GM19023 (cell line): ENCODE measurements around the gene TMOD1.
"Not testable (repeated sequence)": the region's sequence is repeated elsewhere in the genome, so short reads cannot be mapped to it uniquely, and the experiment has no call there.

Experiments used
- ATAC-seq: cut with Tn5 transposase; IDR thresholded peaks from one replicate; pipeline ENCODE4 v1.9.1; 2021; ENCODE audit warnings: mild to moderate bottlenecking, moderate library complexity; ENCODE audit not compliant: unreplicated experiment

The TMOD1 gene

DNA sequence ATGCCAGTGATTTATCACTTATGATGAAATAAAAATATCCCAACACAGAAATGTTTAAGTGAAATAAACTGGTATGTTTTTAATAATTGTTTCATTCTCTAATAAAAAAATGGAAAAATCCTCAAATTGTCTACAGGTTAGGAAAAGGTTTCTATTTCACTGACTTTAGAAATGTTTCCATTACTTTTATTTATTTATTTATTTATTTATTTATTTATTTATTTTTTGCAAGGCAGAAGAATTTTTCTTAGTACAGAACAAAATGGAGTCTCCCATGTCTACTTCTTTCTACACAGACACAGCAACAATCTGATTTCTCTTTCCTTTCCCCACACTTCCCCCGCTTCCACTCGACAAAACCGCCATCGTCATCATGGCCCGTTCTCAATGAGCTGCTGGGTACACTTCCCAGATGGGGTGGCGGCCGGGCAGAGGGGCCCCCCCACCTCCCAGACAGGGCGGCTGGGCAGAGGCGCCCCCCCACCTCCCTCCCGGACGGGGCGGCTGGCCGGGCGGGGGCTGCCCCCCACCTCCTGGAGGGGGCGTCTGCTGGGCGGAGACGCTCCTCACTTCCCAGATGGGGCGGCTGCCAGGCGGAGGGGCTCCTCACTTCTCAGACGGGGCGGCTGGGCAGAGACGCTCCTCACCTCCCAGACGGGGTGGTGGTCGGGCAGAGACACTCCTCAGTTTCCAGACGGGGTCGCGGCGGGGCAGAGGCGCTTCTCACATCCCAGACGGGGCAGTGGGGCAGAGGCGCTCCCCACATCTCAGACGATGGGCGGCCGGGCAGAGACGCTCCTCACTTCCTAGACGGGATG is 3.7 kb upstream of the TMOD1 start:
- not testable (repeated sequence) for ATAC-seq

DNA sequence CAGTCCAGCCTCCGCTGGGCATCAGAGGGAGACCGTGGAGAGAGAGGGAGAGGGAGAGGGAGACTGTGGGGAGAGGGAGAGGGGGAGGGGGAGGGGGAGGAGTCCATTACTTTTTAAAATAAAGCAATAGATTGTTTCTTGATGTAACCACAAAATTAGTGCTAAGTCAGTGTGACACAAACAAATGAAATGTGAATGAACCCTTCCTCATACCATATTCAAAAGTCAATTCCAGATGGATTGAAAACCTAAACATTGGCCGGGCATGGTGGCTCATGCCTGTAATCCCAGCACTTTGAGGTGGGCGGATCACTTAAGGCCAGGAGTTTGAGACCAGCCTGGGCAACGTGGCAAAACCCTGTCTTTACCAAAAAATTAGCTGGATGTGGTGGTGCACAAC is 2.6 kb upstream of the TMOD1 start:
- not testable (repeated sequence) for ATAC-seq

DNA sequence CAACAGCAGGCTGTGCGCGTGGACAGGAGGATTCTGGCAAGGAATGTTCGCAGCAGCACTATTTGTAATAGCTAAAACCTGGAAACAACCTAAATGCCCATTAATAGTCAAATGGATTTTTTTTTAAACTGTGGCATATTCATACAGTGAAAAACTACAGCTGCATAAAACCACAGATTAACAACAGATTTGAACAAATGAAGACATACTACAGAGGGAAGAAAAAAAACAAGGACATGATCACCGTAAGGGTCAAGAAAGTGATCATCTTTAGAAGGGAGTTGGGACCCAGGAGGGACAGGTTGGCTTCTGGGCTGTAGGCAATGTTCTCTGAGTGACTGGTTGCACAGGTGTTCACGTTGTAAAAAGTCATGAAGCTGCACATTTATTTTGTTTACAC is 1.2 kb upstream of the TMOD1 start:
- no peak for ATAC-seq

DNA sequence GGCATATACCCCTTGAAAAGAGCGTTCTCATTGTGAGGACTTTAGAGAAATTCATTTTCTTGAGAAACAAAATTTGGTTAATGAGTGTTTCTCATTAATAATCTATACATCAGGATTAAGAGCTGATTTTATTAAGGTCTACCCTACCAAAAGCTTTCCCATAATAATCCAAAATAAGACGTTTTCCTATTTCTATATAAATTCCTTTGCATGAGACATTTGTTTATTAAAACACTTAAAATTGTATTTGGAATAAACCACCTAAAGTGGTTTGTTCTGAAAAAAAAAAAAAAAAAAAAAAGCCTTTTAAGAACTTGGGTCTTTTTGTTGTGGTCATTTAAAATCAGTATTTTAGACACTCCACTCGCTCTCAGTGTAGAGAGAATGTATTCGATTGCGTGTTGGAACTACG is 695 bp upstream of the TMOD1 start:
- no peak for ATAC-seq

DNA sequence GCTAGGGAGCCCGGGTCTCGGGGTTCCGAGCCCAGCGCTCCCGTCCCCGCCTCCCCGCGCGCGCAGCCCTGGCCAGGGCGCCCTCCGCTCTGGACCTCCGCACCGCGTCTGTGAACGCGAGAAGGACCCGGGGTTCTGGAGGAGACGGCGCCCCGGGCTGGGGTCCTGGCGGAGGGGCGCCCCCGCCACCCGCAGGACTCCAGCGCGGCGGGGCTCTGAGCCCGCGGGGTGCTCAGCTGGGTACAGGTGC is 431 bp downstream of the TMOD1 start:
- ATAC-seq = peak; percentile 15

DNA sequence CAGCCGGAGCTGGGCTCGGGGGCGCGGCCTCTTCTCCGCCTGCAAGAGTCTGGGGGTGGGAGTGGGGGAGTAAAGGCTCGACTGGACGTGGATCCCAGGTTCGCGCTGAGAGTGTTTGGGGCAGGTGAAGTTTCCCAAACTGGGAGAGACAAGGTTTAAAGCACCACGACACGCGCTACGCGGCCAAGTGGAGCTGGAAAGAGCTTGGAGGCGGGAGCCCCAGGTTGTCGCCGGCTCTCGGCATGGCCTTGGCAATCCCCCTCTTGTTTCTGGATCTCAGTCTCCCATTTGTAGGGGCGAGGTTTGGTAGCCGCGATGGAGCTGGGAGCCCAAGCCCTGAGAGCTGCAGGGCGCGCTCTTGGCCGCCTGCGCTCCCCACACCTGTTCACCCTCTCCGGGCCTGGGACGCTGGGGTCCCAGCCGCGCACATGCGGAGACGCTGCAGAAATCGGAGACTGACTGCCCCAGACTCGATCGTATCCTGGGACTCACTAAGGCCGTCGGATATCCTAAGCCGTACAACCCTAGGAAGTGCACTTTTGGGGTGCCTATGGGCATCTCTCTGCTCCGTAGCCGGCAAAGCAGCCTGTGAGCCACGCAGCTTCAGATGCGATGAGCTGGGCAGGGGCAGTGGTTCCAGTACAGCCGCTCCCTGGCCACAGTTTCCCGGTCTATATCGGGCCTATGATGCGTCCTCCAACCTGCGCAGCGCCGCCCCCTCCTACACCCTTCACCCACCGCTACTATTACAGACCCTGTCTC is 937 bp downstream of the TMOD1 start:
- peak; percentile 22 for ATAC-seq

DNA sequence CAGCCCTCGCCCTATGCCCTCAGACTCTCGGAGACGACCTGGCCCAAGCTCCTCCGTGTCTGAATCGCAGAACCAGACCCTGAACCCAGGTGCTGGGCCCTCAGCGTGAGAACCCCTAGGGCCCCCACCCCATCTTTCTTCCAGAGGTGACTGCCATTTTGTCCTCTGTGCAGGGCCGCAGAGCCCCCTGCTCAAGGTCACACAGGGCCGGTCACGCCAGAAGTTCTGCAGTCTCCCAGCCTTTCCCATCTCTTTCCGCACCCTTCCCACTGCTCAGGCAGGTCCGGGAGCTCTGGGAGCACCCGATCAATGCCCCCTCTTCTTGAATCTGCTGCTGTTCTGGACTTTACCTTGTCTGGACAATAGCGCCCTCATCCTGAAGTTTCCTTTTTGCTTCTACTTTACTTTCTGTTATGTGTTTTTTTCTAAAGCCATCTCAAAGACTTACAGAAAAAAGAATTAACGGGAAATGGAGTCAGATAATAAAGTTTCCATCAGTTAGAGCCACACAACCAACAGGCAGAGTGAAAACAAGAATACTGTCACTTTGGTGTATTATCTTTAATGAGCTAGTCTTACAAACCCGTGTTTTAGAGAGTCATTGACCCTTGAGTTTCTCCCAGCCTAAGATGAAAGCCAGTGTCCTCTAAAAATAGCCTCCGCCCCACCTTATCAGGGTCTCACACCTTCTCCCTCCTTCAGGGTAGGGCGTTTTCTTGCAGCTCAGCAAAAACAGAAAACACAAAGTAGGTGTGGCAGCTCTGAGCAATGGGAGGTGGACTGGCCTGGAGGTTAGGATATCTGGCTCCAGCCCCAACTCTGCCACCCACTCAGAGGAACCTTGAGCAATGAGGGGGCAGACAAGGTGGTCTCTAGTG is 1.8 kb downstream of the TMOD1 start:
- ATAC-seq = no peak

DNA sequence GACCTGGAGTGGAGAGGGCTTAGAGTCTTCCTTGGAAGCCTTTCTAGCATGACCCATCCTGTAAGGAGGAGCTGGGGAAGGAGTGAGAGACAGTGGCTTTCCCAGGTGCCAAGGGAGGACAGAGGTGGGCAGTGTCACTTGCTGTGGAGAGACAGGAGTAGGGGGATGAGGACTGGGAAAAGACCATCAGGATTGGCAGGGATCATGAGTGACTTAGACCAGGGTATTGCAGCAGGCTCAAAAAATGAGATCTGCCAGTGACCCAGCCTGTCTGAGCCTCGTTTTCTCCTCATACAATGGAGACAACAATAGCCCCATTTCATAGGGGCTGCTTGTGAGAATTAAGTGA is 2.4 kb downstream of the TMOD1 start:
- no peak for ATAC-seq

DNA sequence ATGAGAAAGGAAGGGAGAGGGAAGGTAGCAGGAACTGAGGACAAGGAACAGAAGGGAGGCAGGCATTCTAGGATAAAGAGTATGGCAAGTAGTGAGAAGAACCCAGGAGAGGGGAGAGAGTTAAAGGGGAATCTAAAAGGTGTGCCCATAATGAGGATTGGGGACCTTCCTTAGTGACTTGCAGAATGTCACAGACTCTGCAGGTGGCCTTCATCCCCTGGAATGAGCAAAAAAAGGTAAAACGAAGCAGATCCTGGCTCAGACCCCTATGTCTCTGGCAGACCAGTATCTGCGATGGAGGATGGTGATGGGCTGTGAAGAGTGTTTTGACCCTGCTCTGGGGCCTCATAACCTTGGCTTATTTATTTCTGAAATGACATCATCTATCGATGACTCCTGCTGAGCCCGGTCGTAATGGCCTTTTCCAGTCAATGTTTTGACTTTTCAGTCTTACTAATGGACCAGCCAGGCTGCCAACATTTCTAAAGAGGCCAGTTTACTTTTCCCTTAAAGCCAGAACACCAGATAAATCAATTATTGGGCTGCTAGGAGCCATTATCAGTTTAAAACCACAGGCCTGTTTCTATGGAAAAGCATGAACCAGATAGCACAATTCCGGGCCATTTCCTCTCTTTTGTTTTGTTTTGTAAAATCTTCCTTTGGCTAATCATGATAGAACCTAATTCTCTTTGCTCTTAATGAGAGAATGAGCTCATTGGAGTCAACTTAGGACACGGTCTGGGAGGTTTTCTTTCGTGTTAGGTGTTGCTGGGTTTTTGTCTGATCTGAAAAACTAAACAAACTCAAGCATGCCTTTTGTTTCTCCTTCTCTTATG is 3.1 kb downstream of the TMOD1 start:
- no peak for ATAC-seq

DNA sequence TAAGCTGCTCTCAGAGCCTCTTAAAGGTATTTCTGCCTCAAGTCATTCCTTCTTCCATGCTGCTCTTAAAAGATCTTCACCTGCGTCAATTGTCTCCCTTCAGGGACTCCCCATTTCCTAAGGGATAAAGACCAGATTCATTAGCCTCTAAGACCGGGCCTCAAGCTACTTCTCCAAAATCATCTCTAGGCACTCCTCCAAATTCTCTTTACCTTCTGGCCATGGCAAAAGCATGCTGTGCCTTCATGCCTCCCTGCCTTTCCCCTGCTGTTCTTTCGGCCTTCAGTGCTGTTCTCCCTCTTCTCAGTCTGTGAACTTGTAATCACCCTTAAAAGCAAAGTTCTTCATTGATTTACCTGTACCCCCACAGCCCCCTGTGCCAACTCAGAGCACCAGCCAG is 4.4 kb downstream of the TMOD1 start:
- no peak for ATAC-seq

DNA sequence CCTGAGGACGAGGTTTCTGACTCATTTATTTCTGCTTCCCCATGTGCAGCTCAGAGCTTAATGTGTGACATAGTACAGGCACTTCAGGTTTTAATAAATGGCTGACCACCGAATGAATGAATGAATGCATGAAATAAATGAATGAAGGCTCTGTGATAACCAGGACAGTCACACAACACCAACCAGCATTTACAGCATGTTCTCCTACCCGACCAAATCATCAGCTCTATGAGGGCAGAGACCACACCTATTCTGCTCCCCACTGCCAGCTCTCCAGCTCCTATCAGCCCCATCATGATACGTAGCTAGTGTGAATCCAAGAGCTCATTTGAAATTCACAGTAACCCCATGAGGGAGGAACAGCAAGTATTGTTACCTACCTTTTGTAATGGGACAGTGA is 4.8 kb downstream of the TMOD1 start:
- no peak for ATAC-seq

DNA sequence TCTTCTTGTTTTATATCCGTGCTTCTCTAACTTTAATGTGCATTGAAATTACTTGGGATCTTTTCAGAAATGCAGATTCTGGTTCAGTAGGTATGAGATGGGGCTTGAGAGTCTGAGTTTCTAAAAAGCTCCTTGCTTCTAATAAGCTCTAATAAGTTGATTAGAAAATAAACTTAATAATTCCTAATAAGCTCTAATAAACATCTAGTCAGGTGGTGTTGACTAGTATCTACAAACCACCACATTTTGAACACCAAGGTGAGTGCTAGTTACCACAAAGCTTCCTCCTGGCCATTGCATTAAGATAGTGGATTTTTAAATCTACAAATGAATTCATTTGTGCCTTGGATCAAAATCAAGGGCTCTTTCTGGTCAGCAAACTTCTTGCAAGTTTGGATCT is 5.3 kb downstream of the TMOD1 start:
- ATAC-seq = no peak

DNA sequence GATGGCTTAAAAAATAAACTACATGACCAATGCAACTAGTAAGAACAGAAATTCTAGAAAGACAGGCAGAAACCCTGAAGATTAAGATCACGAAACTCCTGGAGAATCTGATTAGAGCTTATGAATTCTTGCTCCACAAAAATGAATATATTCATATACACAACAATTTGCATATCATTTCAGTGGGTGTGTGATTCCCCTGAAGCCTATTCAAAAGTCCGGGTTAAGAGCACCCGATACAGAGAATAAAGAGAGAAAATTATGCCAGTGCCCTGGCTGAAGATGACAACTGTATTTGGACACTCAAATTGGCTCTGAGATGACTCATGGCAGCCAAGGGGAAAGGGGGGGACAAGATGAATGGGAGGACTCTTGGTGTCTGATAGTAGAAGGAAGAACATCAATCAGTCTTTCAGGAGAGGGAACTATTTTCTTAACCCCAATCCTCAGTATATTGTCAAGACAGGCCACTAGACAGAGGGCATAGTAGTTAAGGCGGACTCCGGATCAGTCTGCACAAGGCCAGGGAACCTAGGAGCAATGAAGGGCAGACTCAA is 6.0 kb downstream of the TMOD1 start:
- no peak for ATAC-seq

DNA sequence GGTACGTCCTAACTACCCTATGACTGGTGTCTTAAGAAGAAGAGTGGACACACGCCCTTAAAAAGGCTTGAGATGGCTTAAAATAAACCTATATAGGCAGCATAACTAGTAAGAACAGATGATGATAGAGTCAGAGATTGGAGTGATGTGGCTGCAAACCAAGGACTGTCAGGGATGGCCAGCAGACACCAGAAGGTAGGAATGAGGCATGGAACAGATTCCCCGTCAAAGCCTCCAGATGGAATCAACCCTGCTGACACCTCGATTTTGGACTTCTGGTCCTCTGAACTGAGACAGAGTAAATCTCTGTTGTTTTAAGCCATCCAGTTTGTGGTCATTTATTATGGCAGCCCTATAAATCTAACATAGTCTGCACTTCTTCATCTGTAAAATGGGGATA is 7.4 kb downstream of the TMOD1 start:
- no peak for ATAC-seq

DNA sequence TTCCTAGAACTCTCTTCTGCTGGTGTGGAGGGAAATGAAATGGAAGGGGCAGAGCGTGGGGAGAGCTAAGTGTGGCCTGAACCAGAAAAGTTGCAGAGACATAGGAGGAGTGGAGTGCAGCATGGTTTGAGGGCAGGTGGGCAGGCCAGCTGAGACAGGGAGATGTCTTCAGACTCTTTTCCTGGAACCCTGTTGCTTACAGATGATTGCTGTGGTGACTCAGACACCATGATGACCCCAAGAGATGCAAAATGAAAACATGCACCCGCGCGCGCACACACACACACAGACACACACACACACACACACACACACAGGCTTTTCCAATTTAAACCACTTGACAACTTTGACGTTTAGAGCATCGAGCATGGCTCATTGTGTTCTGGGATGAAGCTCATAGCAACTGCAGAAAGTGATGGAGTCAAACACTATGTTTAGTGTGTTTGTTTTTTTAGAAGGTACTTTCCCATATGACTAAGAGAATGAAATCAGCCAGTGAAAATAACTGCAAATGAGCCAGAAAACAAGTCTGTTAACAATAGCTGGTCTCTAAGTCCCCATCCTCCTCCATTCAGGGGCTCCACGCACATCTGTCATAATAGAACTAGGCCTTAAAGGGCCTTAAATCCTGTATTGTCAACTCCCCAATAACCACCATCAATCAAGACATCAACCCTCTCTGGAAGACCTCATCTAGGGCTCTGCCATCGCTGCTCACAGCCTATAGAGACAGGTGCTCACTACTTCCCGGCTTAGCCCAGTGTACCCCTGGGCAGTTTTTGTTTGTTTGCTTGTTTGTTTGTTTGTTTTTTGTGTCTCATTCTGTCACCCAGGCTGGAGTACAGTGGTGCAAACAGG is 9.6 kb downstream of the TMOD1 start:
- peak; percentile 74 for ATAC-seq

DNA sequence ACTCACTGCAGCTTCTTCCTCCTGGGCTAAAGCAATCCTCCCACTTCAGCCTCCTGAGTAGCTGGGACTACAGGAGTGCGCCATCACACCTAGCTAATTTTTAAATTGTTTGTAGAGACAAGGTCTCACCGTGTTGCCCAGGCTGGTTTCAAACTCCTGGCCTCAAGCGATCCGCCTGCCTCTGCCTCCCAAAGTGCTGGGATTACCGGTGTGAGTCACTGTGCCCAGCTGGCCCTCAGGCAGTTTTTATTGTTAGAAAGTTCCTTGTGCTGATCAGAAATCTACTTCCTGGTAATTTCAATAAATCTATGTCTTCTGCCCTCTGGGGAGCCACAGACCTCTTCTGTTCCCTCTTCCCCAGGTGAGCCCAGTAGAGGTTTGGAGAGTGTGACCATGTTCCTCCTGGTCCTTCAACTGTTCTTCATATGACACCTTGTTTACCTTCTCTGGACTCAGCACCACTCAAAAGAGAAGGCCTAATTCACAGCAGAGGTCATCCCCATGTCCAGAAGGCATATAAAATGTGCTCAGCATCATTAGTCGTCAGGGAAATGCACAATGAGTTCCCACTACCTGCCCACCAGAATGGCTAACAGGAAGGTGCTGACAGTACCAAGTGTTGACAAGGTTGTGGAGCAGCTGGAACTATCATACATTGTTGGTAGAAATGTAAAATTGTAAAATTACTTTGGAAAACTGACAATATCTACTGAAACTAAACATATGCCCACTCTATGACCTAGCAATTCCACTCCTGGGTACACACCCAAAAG is 10.4 kb downstream of the TMOD1 start:
- ATAC-seq = peak; percentile 9

DNA sequence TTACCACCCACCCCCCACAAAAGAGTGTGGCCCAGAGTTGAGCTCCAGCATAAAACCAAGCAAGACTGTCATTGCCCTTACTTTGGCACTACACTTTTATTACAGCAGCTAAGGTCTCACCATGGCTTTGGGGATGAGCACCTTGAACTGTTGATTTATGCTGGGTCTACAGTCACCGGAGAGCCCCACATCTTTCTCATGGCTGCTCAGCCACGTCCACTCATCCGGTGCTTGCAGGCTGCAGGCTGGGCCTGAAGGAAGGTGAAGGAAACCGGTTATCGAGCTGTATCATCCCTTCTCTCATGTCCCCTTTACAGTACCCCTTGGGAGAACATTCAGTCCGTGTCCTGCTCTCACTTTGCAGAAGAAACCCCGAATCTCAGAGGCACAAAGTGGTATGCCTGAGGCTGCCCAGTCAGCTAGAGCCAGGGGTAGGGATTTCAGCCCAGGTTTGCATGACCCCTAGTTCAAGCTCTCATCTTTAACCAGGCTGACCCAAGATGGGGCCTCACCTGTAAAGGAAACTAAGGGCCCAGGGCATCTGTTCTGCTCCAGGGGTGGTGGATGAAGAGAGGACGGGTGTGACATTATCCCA is 11.6 kb downstream of the TMOD1 start:
- no peak for ATAC-seq

DNA sequence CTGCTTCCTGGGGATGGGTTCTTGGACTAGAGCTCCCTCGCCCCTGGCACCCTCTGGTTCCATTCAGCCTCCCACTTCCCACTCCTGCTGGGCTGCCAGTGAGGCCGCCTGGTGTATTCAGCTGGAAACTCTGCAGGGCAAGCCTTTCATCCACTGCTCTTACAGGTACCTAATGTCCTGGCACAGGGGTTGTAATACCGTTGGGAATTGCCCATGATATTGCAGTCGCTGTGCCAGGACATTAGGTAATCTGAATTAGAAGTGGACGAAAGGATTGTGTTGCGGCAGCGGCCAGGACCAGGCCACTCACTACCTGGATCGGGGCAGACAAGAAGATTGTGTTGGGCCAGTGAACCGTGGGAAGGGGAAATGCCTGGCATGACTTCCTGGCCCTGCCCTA is 13.1 kb downstream of the TMOD1 start:
- no peak for ATAC-seq

DNA sequence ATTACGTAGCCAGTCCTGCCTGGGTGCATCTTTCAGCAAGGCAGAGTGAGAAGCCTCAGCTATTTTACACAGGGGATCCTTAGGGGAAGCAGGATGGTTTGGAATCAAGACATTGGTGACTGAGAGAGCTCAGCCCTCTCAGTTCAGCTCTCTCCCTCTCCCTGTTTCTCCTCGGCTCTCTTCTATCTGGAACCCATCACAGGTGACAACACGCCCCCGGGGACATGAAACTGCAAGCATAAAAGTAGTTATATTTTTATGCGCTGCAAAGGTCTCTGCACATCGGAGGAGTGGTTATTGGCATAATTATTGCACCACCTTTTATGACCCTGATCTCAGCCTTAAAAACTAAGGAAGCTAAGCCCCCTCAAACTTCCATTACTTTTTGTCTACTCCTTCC is 14.2 kb downstream of the TMOD1 start:
- no peak for ATAC-seq
